Activated CD4-positive, alpha-beta T cell treated with anti-CD3 and anti-CD28 coated beads, Interleukin-2, amount 50 U/mL, for 24 hours (primary cell): ENCODE measurements around the gene CRAT.

Experiments used
- DNase-seq, 2 donors: peaks; one replicate each; pipeline ENCODE4 v3.0.0-alpha.2; 2020; ENCODE audit warnings: low read depth in 1 of 2, low spot score in 1 of 2

CRAT gene

GRCh38 chr9:129110740-129111527, at the start of gene CRAT, which contains the start of gene PTPA:
TSS of gene CRAT (minus strand) at chr9:129110793. CDS start at chr9:129110509, 284 bp downstream.
TSS of gene PTPA (plus strand) at chr9:129111415. CDS start at chr9:129111601, 186 bp downstream.
- DNase-seq: peak; percentile 91 to 92

GRCh38 chr9:129156163-129156562, 45.6 kb upstream of the CRAT start:
- no peak for DNase-seq

- no peak for DNase-seq
Observed at GRCh38 chr9:129154866-129155477, 44.4 kb upstream of the CRAT start.

- no peak for DNase-seq
Observed at GRCh38 chr9:129151469-129151868, 40.9 kb upstream of the CRAT start.

GRCh38 chr9:129150672-129151211, 40.1 kb upstream of the CRAT start:
- DNase-seq: no peak

GRCh38 chr9:129150122-129150521, 39.5 kb upstream of the CRAT start:
- no peak for DNase-seq

GRCh38 chr9:129149442-129149841, 38.8 kb upstream of the CRAT start:
- no peak for DNase-seq

- DNase-seq: no peak
Observed at GRCh38 chr9:129148463-129149204, 38.0 kb upstream of the CRAT start.

GRCh38 chr9:129146441-129146941, 35.9 kb upstream of the CRAT start:
- DNase-seq: no peak

GRCh38 chr9:129145841-129146292, 35.3 kb upstream of the CRAT start:
- no peak for DNase-seq

- no peak for DNase-seq
Observed at GRCh38 chr9:129145316-129145715, 34.7 kb upstream of the CRAT start.

GRCh38 chr9:129143031-129143927, 32.7 kb upstream of the CRAT start:
- peak; percentile 48 to 60 for DNase-seq

- no peak for DNase-seq
Observed at GRCh38 chr9:129142138-129142935, 31.7 kb upstream of the CRAT start.

GRCh38 chr9:129141066-129142041, 30.8 kb upstream of the CRAT start:
- DNase-seq: no peak

GRCh38 chr9:129140397-129141065, 29.9 kb upstream of the CRAT start:
- peak in 1 of 2 donors; percentile 9 for DNase-seq

GRCh38 chr9:129139993-129140396, 29.4 kb upstream of the CRAT start:
- peak; percentile 43 to 81 for DNase-seq

GRCh38 chr9:129139233-129139992, 28.8 kb upstream of the CRAT start:
- peak; percentile 52 to 79 for DNase-seq
